Endothelial cell of umbilical vein (primary cell): ENCODE results near the gene RNF214. TPM values are rescaled to one million over a fixed set of nuclear protein-coding genes. Genes with fewer than 3 reads are reported as not detected.

Source experiments
- BruUV-seq: library from RNA; stranded (reverse); fragments of 400-500 nt; replicated peaks from 2 replicates; lab custom pipeline; 2021; lab: Mats Ljungman, UMichigan
- CTCF ChIA-PET: fragments of 300-600, 350-600 bp; sonication (Branson Sonifier 250); formaldehyde crosslinking; loops from one replicate; lab custom pipeline; 2021; ENCODE audit warnings: antibody characterized with exemption, inconsistent platforms; lab: Charles Lee
- POLR2A ChIA-PET: fragments of 300-600, 350-600 bp; sonication (Branson Sonifier 250); formaldehyde crosslinking; loops from one replicate; lab custom pipeline; 2021; ENCODE audit warnings: antibody characterized with exemption, inconsistent platforms; lab: Charles Lee
- DNase-seq: peaks from one replicate; pipeline ENCODE4 v3.0.0-alpha.2; 2011; ENCODE audit warnings: low read depth, low spot score
- FAIRE-seq: peaks from 2 replicates; lab custom pipeline; 2011; peaks lifted over from hg19 to GRCh38; lab: Jason Lieb, UNC
- H2AFZ ChIP-seq: 2 replicates; pipeline ENCODE4 v1.6.0; 2012; ENCODE audit warnings: low read depth, low read length, control low read depth, inconsistent platforms
- H3K27ac ChIP-seq: 2 replicates; pipeline ENCODE4 v1.5.1; 2011; ENCODE audit warnings: low read depth, mild to moderate bottlenecking, control low read depth, low read length, moderate library complexity; ENCODE audit not compliant: insufficient read depth
- H3K27me3 ChIP-seq, 2 experiments: 2 replicates each; pipeline versions ENCODE4 v1.6.0 to v1.6.1; 2011; ENCODE audit warnings: low read length in 2 of 2, mixed read lengths in 1 of 2; ENCODE audit not compliant: control insufficient read depth in 2 of 2, insufficient read depth in 2 of 2
- H3K36me3 ChIP-seq, 2 experiments: 2 replicates in 1 of 2; 3 replicates in 1 of 2; pipeline ENCODE4 v1.5.1; 2011; ENCODE audit warnings: low read length in 2 of 2, mild to moderate bottlenecking in 1 of 2, moderate library complexity in 1 of 2; ENCODE audit not compliant: control insufficient read depth in 2 of 2, insufficient read depth in 2 of 2; ENCODE audit errors: extremely low read depth in 1 of 2
- H3K4me1 ChIP-seq: 3 replicates; pipeline ENCODE4 v1.5.1; 2011; ENCODE audit warnings: mild to moderate bottlenecking, low read length; ENCODE audit not compliant: control insufficient read depth, insufficient read depth; ENCODE audit errors: extremely low read depth
- H3K4me2 ChIP-seq: 2 replicates; pipeline ENCODE4 v1.6.1; 2011; ENCODE audit warnings: low read length, control low read depth, mixed read lengths; ENCODE audit not compliant: insufficient read depth
- H3K4me3 ChIP-seq, 3 experiments: fragments of 200-600 bp in 1 of 3; sonication (generic), shearing (Covaris generic) in 1 of 3; replicated peaks in 1 of 3; 2 replicates each; pipeline ENCODE4 v1.5.1; 2011 to 2016; ENCODE audit warnings: control low read depth in 3 of 3, low read length in 3 of 3, mild to moderate bottlenecking in 2 of 3, inconsistent platforms in 1 of 3, low read depth in 1 of 3, moderate library complexity in 1 of 3; ENCODE audit not compliant: insufficient read depth in 1 of 3
- H3K79me2 ChIP-seq: 2 replicates; pipeline ENCODE4 v1.6.0; 2012; ENCODE audit warnings: low read length, inconsistent platforms; ENCODE audit not compliant: control insufficient read depth, insufficient read depth
- H3K9ac ChIP-seq: replicated peaks from 2 replicates; pipeline ENCODE3; 2011; ENCODE audit warnings: low read length, control low read depth; ENCODE audit not compliant: insufficient read depth; ENCODE audit errors: extremely low read depth
- H3K9me1 ChIP-seq: replicated peaks from 3 replicates; pipeline ENCODE4 v1.6.0; 2011; ENCODE audit warnings: mild to moderate bottlenecking, low read length; ENCODE audit not compliant: control insufficient read depth, insufficient read depth; ENCODE audit errors: extremely low read depth
- H3K9me3 ChIP-seq: replicated peaks from 2 replicates; pipeline ENCODE4 v1.5.1; 2012; ENCODE audit warnings: low read length, inconsistent platforms; ENCODE audit not compliant: control insufficient read depth, insufficient read depth
- H4K20me1 ChIP-seq: replicated peaks from 2 replicates; pipeline ENCODE3; 2011; ENCODE audit warnings: mild to moderate bottlenecking, low read length; ENCODE audit not compliant: control insufficient read depth, insufficient read depth; ENCODE audit errors: extremely low read depth
- EZH2 ChIP-seq: IDR thresholded peaks from 2 replicates; pipeline ENCODE4 v1.6.1; 2012; ENCODE audit warnings: borderline replicate concordance, low read depth, mild to moderate bottlenecking, moderate library complexity, low read length, inconsistent platforms; ENCODE audit not compliant: severe bottlenecking
- FOS ChIP-seq: IDR thresholded peaks from 2 replicates; pipeline ENCODE4 v1.6.1; 2011; ENCODE audit warnings: mild to moderate bottlenecking, low read length, moderate library complexity, borderline replicate concordance; ENCODE audit not compliant: insufficient read depth
- GATA2 ChIP-seq: IDR thresholded peaks from 2 replicates; pipeline ENCODE4 v1.7.0; 2011; ENCODE audit warnings: low read depth, mild to moderate bottlenecking, moderate library complexity, mixed read lengths, low read length; ENCODE audit not compliant: insufficient read length, insufficient read depth
- MYC ChIP-seq: IDR thresholded peaks from one replicate; pipeline ENCODE4 v1.6.1; 2011; ENCODE audit warnings: mild to moderate bottlenecking, low read depth, low read length
- POLR2A ChIP-seq: IDR thresholded peaks from 2 replicates; pipeline ENCODE4 v1.6.1; 2012; ENCODE audit warnings: low read depth, mild to moderate bottlenecking, control low read depth, low read length
- POLR2AphosphoS5 ChIP-seq: IDR thresholded peaks from 2 replicates; pipeline ENCODE4 v1.6.1; 2012; ENCODE audit warnings: low read depth, mild to moderate bottlenecking, control low read depth, low read length, moderate library complexity; ENCODE audit not compliant: insufficient read depth
- dilution Hi-C: fragments of 300-500 bp; cut with MboI; formaldehyde crosslinking; loops from one replicate; pipeline ENCODE4 v1.15.0; 2019; ENCODE audit warnings: low sequenced_read_pairs; ENCODE audit not compliant: extremely low pct_ligation_motif_present
- intact Hi-C: fragments of 100-400 bp; cut with micrococcal nuclease; formaldehyde crosslinking; loops from one replicate; pipeline ENCODE4 v1.10.0; 2022
- polyA plus RNA-seq, 4 experiments: library from polyadenylated mRNA; depleted of rRNA in 3 of 4; stranded (reverse) in 3 of 4; unstranded in 1 of 4; fragments of >200 nt; gene quantifications; 2 replicates each; pipeline versions ENCODE4 v1.2.1 to v1.2.3, GENCODE V29; 2011 to 2012; ENCODE audit warnings: missing spikeins in 1 of 4
- total RNA-seq: library from RNA; stranded (reverse); gene quantifications from 2 replicates; pipeline ENCODE4 v1.2.3, GENCODE V29; 2021
- TF ChIP-seq, protein P1 (sequence below), 2 donors: IDR thresholded peaks; 1 replicate in 1 of 2; 2 replicates in 1 of 2; pipeline ENCODE4 v1.5.1; 2011; ENCODE audit warnings: low read length in 2 of 2, mild to moderate bottlenecking in 2 of 2, moderate library complexity in 2 of 2, control low read depth in 1 of 2, inconsistent platforms in 1 of 2, low read depth in 1 of 2; ENCODE audit not compliant: insufficient read depth in 1 of 2; ENCODE audit errors: extremely low read depth in 1 of 2

Gene RNF214
- total and polyA plus RNA-seq, 2 donors (not counting 3 experiments of a cell fraction or from before 2014, with no cell fraction given) = 24.3 to 28.2 TPM

DNA sequence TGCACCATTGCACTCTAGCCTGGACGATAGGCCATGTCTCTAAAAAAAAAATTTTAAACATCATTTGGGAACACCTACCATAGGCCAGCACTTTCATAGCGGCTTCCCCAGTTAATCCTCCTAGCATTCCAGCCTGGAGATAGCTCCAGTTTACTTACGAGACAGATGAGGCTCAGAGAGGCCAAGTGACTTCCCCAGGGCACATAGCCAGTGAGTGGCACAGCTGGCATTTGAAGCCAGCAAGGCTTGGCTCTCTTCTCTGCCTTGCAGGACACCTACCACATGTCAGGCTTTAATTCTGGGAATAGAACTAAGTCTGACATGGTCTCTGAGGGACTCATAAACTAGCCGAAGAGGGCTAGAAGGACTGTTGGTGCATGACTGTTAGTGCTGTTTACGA lies 38.2 kb upstream of the RNF214 start:
- Histone ChIP-seq H3K9ac (no peak overlapping the region), H3K36me3 (peaks cover 0 to 18% of the 10 kb centered on the region in 2 experiments), H3K9me1 (no peaks in the 10 kb centered on the region), H4K20me1 (no peaks in the 10 kb centered on the region), H3K4me3 (no peak overlapping the region), H3K4me1 (peaks cover 6% of the 10 kb centered on the region), H3K27ac (no peak overlapping the region), H3K79me2 (no peaks in the 10 kb centered on the region), H3K9me3 (no peaks in the 10 kb centered on the region), H2AFZ (no peak overlapping the region), H3K4me2 (no peak overlapping the region), H3K27me3 (no peaks in the 10 kb centered on the region)
- intact Hi-C loops (no loop called here), dilution Hi-C loops (no loop called here)
- DNase-seq = no peak
- no peak for FAIRE-seq
- ChIA-PET POLR2A (no interaction called here), CTCF (interaction anchor here (1.6 kb wide), 1 partner anchor 13 kb away, joined by 5 read pairs; no protein-coding TSS in a partner anchor)
- no peak for TF ChIP-seq FOS
- no peak for TF ChIP-seq MYC
- no peak for TF ChIP-seq GATA2
- no peak for TF ChIP-seq POLR2A
- TF ChIP-seq EZH2 = no peak
- TF ChIP-seq, protein P1, sequence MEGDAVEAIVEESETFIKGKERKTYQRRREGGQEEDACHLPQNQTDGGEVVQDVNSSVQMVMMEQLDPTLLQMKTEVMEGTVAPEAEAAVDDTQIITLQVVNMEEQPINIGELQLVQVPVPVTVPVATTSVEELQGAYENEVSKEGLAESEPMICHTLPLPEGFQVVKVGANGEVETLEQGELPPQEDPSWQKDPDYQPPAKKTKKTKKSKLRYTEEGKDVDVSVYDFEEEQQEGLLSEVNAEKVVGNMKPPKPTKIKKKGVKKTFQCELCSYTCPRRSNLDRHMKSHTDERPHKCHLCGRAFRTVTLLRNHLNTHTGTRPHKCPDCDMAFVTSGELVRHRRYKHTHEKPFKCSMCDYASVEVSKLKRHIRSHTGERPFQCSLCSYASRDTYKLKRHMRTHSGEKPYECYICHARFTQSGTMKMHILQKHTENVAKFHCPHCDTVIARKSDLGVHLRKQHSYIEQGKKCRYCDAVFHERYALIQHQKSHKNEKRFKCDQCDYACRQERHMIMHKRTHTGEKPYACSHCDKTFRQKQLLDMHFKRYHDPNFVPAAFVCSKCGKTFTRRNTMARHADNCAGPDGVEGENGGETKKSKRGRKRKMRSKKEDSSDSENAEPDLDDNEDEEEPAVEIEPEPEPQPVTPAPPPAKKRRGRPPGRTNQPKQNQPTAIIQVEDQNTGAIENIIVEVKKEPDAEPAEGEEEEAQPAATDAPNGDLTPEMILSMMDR (IDR thresholded peaks at IDR 0.05; ENCODE audit: extremely low read depth in 1 of 2, insufficient read depth in 1 of 2, low read depth in 1 of 2, low read length in 2 of 2) = no peak
- no peak for TF ChIP-seq POLR2AphosphoS5
- BruUV-seq = no TSS peak
